ENCODE measurements around the gene FILIP1.

The FILIP1 gene

DNA sequence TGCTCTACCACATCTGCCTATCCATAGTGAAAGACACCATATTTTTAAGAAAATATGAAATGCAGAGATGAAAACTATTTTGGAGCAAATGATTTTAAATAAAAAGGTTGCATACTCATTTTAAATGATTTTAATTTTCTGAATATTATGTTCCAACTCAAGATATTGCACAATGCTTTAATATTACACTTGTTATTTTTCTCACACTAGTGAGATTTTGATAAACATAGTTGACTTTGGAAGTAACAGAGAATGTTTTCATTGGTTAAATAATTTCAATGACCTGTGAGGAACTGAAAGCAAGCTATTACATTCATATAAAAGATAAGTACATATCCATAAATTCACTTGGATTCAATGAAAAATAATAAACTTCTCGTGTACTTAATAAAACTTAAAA, 201.9 kb downstream of the FILIP1 start:
- no peaks in the 10 kb centered on the region for H3K27me3 ChIP-seq (ENCODE audit: insufficient read depth, poor library complexity, severe bottlenecking)
- no peak overlapping the region for H3K27ac ChIP-seq (replicated peaks)
- no peak for DNase-seq (ENCODE audit: low read depth in 1 of 2, low spot score in 1 of 2)
- H3K4me3 ChIP-seq (replicated peaks; ENCODE audit: insufficient read depth, low read length) = no peak overlapping the region
- TF ChIP-seq POLR2AphosphoS5 (IDR thresholded peaks at IDR 0.05; ENCODE audit: low read depth) (no peak), GABPA (IDR thresholded peaks at IDR 0.05; ENCODE audit: low read depth) (no peak), SPI1 (IDR thresholded peaks at IDR 0.05; ENCODE audit: borderline replicate concordance, low read depth) (no peak)
- TF ChIP-seq, protein P1, sequence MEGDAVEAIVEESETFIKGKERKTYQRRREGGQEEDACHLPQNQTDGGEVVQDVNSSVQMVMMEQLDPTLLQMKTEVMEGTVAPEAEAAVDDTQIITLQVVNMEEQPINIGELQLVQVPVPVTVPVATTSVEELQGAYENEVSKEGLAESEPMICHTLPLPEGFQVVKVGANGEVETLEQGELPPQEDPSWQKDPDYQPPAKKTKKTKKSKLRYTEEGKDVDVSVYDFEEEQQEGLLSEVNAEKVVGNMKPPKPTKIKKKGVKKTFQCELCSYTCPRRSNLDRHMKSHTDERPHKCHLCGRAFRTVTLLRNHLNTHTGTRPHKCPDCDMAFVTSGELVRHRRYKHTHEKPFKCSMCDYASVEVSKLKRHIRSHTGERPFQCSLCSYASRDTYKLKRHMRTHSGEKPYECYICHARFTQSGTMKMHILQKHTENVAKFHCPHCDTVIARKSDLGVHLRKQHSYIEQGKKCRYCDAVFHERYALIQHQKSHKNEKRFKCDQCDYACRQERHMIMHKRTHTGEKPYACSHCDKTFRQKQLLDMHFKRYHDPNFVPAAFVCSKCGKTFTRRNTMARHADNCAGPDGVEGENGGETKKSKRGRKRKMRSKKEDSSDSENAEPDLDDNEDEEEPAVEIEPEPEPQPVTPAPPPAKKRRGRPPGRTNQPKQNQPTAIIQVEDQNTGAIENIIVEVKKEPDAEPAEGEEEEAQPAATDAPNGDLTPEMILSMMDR (IDR thresholded peaks at IDR 0.05; ENCODE audit: insufficient read depth, low read length) = no peak
- TF ChIP-seq, protein P2, sequence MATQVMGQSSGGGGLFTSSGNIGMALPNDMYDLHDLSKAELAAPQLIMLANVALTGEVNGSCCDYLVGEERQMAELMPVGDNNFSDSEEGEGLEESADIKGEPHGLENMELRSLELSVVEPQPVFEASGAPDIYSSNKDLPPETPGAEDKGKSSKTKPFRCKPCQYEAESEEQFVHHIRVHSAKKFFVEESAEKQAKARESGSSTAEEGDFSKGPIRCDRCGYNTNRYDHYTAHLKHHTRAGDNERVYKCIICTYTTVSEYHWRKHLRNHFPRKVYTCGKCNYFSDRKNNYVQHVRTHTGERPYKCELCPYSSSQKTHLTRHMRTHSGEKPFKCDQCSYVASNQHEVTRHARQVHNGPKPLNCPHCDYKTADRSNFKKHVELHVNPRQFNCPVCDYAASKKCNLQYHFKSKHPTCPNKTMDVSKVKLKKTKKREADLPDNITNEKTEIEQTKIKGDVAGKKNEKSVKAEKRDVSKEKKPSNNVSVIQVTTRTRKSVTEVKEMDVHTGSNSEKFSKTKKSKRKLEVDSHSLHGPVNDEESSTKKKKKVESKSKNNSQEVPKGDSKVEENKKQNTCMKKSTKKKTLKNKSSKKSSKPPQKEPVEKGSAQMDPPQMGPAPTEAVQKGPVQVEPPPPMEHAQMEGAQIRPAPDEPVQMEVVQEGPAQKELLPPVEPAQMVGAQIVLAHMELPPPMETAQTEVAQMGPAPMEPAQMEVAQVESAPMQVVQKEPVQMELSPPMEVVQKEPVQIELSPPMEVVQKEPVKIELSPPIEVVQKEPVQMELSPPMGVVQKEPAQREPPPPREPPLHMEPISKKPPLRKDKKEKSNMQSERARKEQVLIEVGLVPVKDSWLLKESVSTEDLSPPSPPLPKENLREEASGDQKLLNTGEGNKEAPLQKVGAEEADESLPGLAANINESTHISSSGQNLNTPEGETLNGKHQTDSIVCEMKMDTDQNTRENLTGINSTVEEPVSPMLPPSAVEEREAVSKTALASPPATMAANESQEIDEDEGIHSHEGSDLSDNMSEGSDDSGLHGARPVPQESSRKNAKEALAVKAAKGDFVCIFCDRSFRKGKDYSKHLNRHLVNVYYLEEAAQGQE (IDR thresholded peaks at IDR 0.05; ENCODE audit: insufficient replicate concordance, low read depth) = no peak

DNA sequence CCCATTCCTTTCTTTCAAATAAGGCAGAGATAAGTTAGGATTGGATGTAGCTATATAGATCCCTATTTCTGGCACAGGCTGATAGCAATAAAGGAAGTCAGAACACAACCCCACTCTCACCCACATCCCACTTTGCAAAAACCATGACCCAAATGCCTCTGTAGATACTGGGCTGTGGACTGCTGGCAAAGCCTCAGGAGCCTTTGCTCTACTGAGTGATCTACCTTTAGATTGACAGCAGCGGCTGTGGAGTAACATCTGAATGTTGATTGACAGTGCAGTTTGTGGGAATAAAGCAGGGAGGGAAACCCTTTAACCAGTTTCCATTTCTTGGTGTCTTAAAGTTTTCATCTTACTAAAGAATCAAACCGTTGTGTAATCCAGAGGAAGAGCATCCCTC, 202.3 kb downstream of the FILIP1 start:
- TF ChIP-seq SPI1 (IDR thresholded peaks at IDR 0.05; ENCODE audit: borderline replicate concordance, low read depth) = no peak
- TF ChIP-seq GABPA (IDR thresholded peaks at IDR 0.05; ENCODE audit: low read depth) = no peak
- TF ChIP-seq, protein P1 (IDR thresholded peaks at IDR 0.05; ENCODE audit: insufficient read depth, low read length) = no peak
- TF ChIP-seq, protein P2 (IDR thresholded peaks at IDR 0.05; ENCODE audit: insufficient replicate concordance, low read depth) = no peak
- TF ChIP-seq POLR2AphosphoS5 (IDR thresholded peaks at IDR 0.05; ENCODE audit: low read depth) = no peak
- Histone ChIP-seq H3K27ac (replicated peaks) (no peak overlapping the region), H3K4me3 (replicated peaks; ENCODE audit: insufficient read depth, low read length) (no peak overlapping the region)

DNA sequence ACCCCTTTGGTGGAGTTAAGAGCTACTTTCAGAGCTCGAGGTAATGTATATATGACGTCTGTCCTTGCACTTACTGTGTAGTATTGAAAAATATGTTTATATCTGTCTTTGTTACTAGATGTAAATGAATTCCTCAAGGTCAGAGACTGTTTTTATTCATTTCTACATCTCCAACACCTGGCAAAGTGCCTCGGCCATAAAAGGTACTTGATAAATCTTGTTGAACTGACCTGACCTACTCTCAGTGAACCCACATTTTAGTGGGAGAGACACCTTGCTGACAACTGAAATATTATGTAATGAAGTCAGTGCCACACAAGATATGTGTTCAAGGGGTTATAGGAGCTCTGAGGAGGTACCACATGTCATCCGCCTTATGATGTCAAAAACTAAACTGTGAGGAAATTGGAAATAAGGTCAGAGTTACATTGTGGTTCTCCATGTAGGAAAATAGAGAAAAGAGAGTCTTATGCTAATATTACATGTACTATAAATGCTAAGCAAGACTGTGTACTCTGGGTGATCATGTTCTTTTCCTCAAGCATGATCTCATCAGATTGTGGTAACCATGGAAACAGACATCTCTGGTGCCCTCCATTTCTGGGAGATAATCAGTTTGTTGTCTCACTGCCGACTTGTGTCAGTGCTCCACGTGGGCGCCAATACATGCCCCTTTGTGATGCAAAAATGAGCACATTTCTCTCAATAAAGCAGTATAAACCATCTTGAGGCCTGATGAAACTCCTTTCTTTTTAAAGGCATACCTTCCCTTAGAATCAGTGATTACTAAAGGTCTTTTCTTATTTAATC, 203.3 kb downstream of the FILIP1 start:
- DNase-seq (ENCODE audit: low read depth in 1 of 2, low spot score in 1 of 2) = no peak
- H3K4me3 ChIP-seq (replicated peaks; ENCODE audit: insufficient read depth, low read length) = no peak overlapping the region
- TF ChIP-seq, protein P1 (IDR thresholded peaks at IDR 0.05; ENCODE audit: insufficient read depth, low read length) = no peak
- TF ChIP-seq GABPA (IDR thresholded peaks at IDR 0.05; ENCODE audit: low read depth) (no peak), POLR2AphosphoS5 (IDR thresholded peaks at IDR 0.05; ENCODE audit: low read depth) (no peak), SPI1 (IDR thresholded peaks at IDR 0.05; ENCODE audit: borderline replicate concordance, low read depth) (no peak)
- TF ChIP-seq, protein P2 (IDR thresholded peaks at IDR 0.05; ENCODE audit: insufficient replicate concordance, low read depth) = no peak
- no peaks in the 10 kb centered on the region for H3K27me3 ChIP-seq (ENCODE audit: insufficient read depth, poor library complexity, severe bottlenecking)
- H3K27ac ChIP-seq (replicated peaks) = no peak overlapping the region

More for the DNA sequence above, 202.3 kb downstream of the FILIP1 start:
- DNase-seq (ENCODE audit: low read depth in 1 of 2, low spot score in 1 of 2) = no peak
- no peaks in the 10 kb centered on the region for H3K27me3 ChIP-seq (ENCODE audit: insufficient read depth, poor library complexity, severe bottlenecking)

Measured in HL-60 (cell line).